ENCODE data around the gene SLC52A3. TPM values are rescaled to one million over a fixed set of nuclear protein-coding genes. Genes with fewer than 3 reads are reported as not detected.

The SLC52A3 gene
- total and polyA plus RNA-seq, 9 of the 15 experiments (the other 6 are each of a cell fraction or from before 2014, with no cell fraction given), result 0.06 to 0.60 (median 0.11) TPM

- WGBS (ENCODE audit: insufficient coverage, low coverage, missing lambda C conversion rate), result 3% methylated on average over 6 of the region's 6 CpGs
- H3K9me3 ChIP-seq (replicated peaks; ENCODE audit: control insufficient read depth, insufficient read depth, low read depth, low read length), result no peaks in the 10 kb centered on the region
- in situ Hi-C loops (cut with MboI), result no loop called here
- intact Hi-C loops (cut with micrococcal nuclease), result no loop called here
- FAIRE-seq, result no peak
- no peak overlapping the region for H2AFZ ChIP-seq (ENCODE audit: low read depth, low read length)
- no peak for ATAC-seq
- no peaks in the 10 kb centered on the region for H3K79me2 ChIP-seq (ENCODE audit: control insufficient read depth, insufficient read depth, low read length)
- H3K27ac ChIP-seq (ENCODE audit: extremely low read depth, low read depth, low read length), result no peak overlapping the region
- ChIA-PET POLR2A (no interaction called here), CTCF (ENCODE audit: low intra/inter-chr PET ratio) (no interaction called here)
- H3K4me2 ChIP-seq (ENCODE audit: insufficient read depth, low read length), result no peak overlapping the region
- no peak for DNase-seq (ENCODE audit: extremely low read depth in 1 of 4, low spot score in 3 of 4)
- no TSS peak for BruUV-seq (replicated peaks)
- H3K4me1 ChIP-seq (replicated peaks in 1 of 2; ENCODE audit: control insufficient read depth in 2 of 2, insufficient read depth in 2 of 2, low read length in 2 of 2), result peaks cover 3 to 4% of the 10 kb centered on the region in 2 experiments; a peak in 3 of 5 replicates
- H4K20me1 ChIP-seq (replicated peaks; ENCODE audit: control insufficient read depth, insufficient read depth, low read length), result 0 out of 2 replicates have a peak, but pooled peaks cover 5% of the 10 kb centered on the region
- peaks cover 2 to 11% of the 10 kb centered on the region in 2 experiments; a peak in 2 of 5 replicates for H3K27me3 ChIP-seq (ENCODE audit: control insufficient read depth in 2 of 2, insufficient read depth in 2 of 2, low read length in 2 of 2)
- H3K36me3 ChIP-seq (ENCODE audit: control insufficient read depth, insufficient read depth, low read length), result no peaks in the 10 kb centered on the region
- no peaks in the 10 kb centered on the region for H3K9me1 ChIP-seq (ENCODE audit: control insufficient read depth, insufficient read depth, low read length)
- TF ChIP-seq BACH1 (tag; IDR thresholded peaks at IDR 0.05) (no peak), KLF6 (CRISPR knock-in tag; IDR thresholded peaks at IDR 0.05; ENCODE audit: borderline replicate concordance) (no peak)
- H3K4me3 ChIP-seq, result no peak overlapping the region
- no peak overlapping the region for H3K9ac ChIP-seq (ENCODE audit: insufficient read depth in 1 of 2, low read depth in 2 of 2, low read length in 2 of 2)
Observed at GRCh38 chr20:755941-756340, 12.4 kb downstream of the SLC52A3 start.

- intact Hi-C loops (cut with micrococcal nuclease) (no loop called here), in situ Hi-C loops (cut with MboI) (no loop called here)
- no peaks in the 10 kb centered on the region for H3K79me2 ChIP-seq (ENCODE audit: control insufficient read depth, insufficient read depth, low read length)
- H3K27ac ChIP-seq (ENCODE audit: extremely low read depth, low read depth, low read length), result no peak overlapping the region
- DNase-seq (ENCODE audit: extremely low read depth in 1 of 4, low spot score in 3 of 4) (no peak), ATAC-seq (no peak), FAIRE-seq (no peak)
- peaks cover 2 to 5% of the 10 kb centered on the region in 2 experiments; a peak in 2 of 5 replicates for H3K27me3 ChIP-seq (ENCODE audit: control insufficient read depth in 2 of 2, insufficient read depth in 2 of 2, low read length in 2 of 2)
- POLR2A ChIA-PET, result no interaction called here
- H3K4me2 ChIP-seq (ENCODE audit: insufficient read depth, low read length), result no peak overlapping the region
- WGBS (ENCODE audit: insufficient coverage, low coverage, missing lambda C conversion rate), result 30% methylated on average over 3 of the region's 3 CpGs
- BruUV-seq (replicated peaks), result no TSS peak
- H3K9ac ChIP-seq (ENCODE audit: insufficient read depth in 1 of 2, low read depth in 2 of 2, low read length in 2 of 2), result no peak overlapping the region
- no peak overlapping the region for H3K4me3 ChIP-seq
- no peaks in the 10 kb centered on the region for H3K9me3 ChIP-seq (replicated peaks; ENCODE audit: control insufficient read depth, insufficient read depth, low read depth, low read length)
- H2AFZ ChIP-seq (ENCODE audit: low read depth, low read length), result no peak overlapping the region
- no peaks in the 10 kb centered on the region; a peak in 3 of 5 replicates for H3K4me1 ChIP-seq (replicated peaks in 1 of 2; ENCODE audit: control insufficient read depth in 2 of 2, insufficient read depth in 2 of 2, low read length in 2 of 2)
- H4K20me1 ChIP-seq (replicated peaks; ENCODE audit: control insufficient read depth, insufficient read depth, low read length), result no peaks in the 10 kb centered on the region
- no peaks in the 10 kb centered on the region for H3K36me3 ChIP-seq (ENCODE audit: control insufficient read depth, insufficient read depth, low read length)
- CTCF ChIA-PET (ENCODE audit: low intra/inter-chr PET ratio), result no interaction called here
- H3K9me1 ChIP-seq (ENCODE audit: control insufficient read depth, insufficient read depth, low read length), result no peaks in the 10 kb centered on the region
- no peak for TF ChIP-seq BCL6 (CRISPR knock-in tag; IDR thresholded peaks at IDR 0.05)
- TF ChIP-seq MNT (conservative IDR thresholded peaks at IDR 0.05), result no peak
- no peak for TF ChIP-seq CHCHD3 (CRISPR knock-in tag; IDR thresholded peaks at IDR 0.05)
- TF ChIP-seq XRCC4 (IDR thresholded peaks at IDR 0.05; ENCODE audit: extremely low read depth, insufficient read depth, insufficient read length), result no peak
- TF ChIP-seq FOXJ3 (CRISPR knock-in tag; IDR thresholded peaks at IDR 0.05), result no peak
- TF ChIP-seq NELFE (IDR thresholded peaks at IDR 0.05; ENCODE audit: insufficient read depth, insufficient read length), result no peak
- TF ChIP-seq GMEB1 (CRISPR knock-in tag; IDR thresholded peaks at IDR 0.05), result no peak
- TF ChIP-seq MYBL2 (IDR thresholded peaks at IDR 0.05; ENCODE audit: low read depth), result no peak
- no peak for TF ChIP-seq MYBL2 (CRISPR knock-in tag; IDR thresholded peaks at IDR 0.05; ENCODE audit: borderline replicate concordance)
- no peak for TF ChIP-seq SIRT6 (IDR thresholded peaks at IDR 0.05; ENCODE audit: low read depth, low read length)
- no peak for TF ChIP-seq L3MBTL2 (IDR thresholded peaks at IDR 0.05)
- TF ChIP-seq SREBF1 (IDR thresholded peaks at IDR 0.05; ENCODE audit: borderline replicate concordance, low read depth, low read length), result no peak
- TF ChIP-seq MAX (CRISPR knock-in tag; IDR thresholded peaks at IDR 0.05), result no peak
Observed at GRCh38 chr20:754904-755303, 13.4 kb downstream of the SLC52A3 start.

All from K562 (cell line).